Thyroid gland (tissue), 4 donors: ENCODE measurements around the gene THSD7B. TPM values are rescaled to one million over a fixed set of nuclear protein-coding genes. Genes with fewer than 3 reads are reported as not detected.
A peak's percentile ranks its signal among the peaks of the same experiment; 100 is the strongest.

ENCODE experiments used
- DNase-seq, 2 donors: peaks; one replicate each; pipeline ENCODE4 v3.0.0-alpha.2; 2019
- H3K27ac ChIP-seq, 3 donors: fragments of 200-600 bp; sonication (generic); 1 replicate in 2 of 3; 2 replicates in 1 of 3; pipeline ENCODE4 v1.5.1; 2016 to 2019; ENCODE audit warnings: mild to moderate bottlenecking in 1 of 3, moderate library complexity in 1 of 3
- H3K27me3 ChIP-seq: fragments of 200-600 bp; sonication (generic); one replicate; pipeline ENCODE4 v1.5.1; 2019
- H3K36me3 ChIP-seq, 2 donors: fragments of 200-600 bp; sonication (generic); one replicate each; pipeline ENCODE4 v1.5.1; 2016 to 2019
- H3K4me1 ChIP-seq, 2 donors: fragments of 200-600 bp; sonication (generic); one replicate each; pipeline ENCODE4 v1.5.1; 2017 to 2019
- H3K4me3 ChIP-seq, 3 donors: fragments of 200-600 bp; sonication (generic); replicated peaks in 1 of 3; 1 replicate in 2 of 3; 2 replicates in 1 of 3; pipeline ENCODE4 v1.5.1; 2016; ENCODE audit warnings: mild to moderate bottlenecking in 1 of 3
- H3K9me3 ChIP-seq: fragments of 200-600 bp; sonication (generic); one replicate; pipeline ENCODE4 v1.5.1; 2017
- POLR2A ChIP-seq, 2 donors: fragments of 450-650 bp; IDR thresholded peaks; one replicate each; pipeline ENCODE4 v1.6.1; 2017; ENCODE audit warnings: antibody characterized with exemption in 2 of 2, mild to moderate bottlenecking in 2 of 2, moderate library complexity in 1 of 2
- WGBS, 2 donors: methylation state at CpG; one replicate each; pipeline ENCODE4 v1.1.5; 2017; 5-methylcytosine and 5-hydroxymethylcytosine counted together
- intact Hi-C: fragments of 100-400 bp; cut with DNase I; formaldehyde crosslinking; loops from one replicate; pipeline ENCODE4 v1.15.1; 2023
- total RNA-seq, 4 donors: library from RNA; depleted of rRNA; stranded (reverse); fragments of >200 nt; gene quantifications; one replicate each; pipeline ENCODE4 v1.2.3, GENCODE V29; 2016
- TF ChIP-seq, protein P1 (sequence below), 6 experiments: fragments of 200-600 bp in 3 of 6; fragments of 450-650 bp in 3 of 6; sonication (generic) in 3 of 6; IDR thresholded peaks; one replicate each; pipeline ENCODE4 v1.5.1; 2016 to 2019; ENCODE audit warnings: antibody characterized with exemption in 6 of 6, mild to moderate bottlenecking in 2 of 6, inconsistent platforms in 1 of 6, moderate library complexity in 1 of 6

The THSD7B gene
- total RNA-seq, 4 donors from 2014 or later = 0.29 to 1.2 (median 0.92) TPM

DNA sequence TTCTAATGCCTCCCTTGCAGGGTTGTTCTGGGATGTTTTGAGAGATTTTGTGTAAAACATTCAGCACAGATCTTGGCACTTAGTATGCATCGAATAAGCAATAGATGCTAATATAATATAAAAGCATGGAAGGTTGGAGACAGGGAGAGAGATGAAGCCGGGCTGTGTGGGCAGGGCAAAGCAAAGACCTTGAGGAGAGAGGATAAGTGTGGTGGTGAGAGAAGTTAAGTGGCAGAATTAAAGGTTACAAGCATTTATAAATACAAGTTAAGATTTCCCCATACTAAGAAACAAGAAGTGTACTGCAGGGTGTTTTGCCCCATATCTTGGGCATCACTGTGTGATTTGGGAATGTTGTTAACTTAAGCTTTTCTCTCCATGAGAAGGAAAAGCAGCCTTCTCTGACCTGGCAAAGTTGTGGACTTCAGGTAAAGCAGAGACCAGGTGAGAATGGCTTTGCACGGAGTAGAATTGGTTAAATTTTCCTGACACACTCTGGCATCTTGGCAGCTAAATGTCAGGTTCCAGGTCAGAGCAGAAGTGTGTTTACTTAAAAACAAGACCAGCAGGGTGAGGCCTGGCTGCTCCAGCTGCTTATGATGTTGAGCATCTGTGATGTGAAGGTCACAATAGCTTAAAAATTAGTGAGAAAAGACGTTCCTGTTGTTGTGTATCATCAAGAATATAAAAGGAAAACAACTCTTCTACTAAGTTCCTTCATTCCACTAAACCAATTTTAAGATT, 910.4 kb downstream of the THSD7B start:
- H3K4me1 ChIP-seq = no peaks in the 10 kb centered on the region
- H3K27me3 ChIP-seq = no peaks in the 10 kb centered on the region
- no peak overlapping the region for H3K27ac ChIP-seq
- H3K36me3 ChIP-seq = no peaks in the 10 kb centered on the region
- H3K9me3 ChIP-seq = no peaks in the 10 kb centered on the region
- no peak overlapping the region for H3K4me3 ChIP-seq
- intact Hi-C loops = no loop called here
- TF ChIP-seq POLR2A (IDR thresholded peaks at IDR 0.05) = no peak
- TF ChIP-seq, protein P1, sequence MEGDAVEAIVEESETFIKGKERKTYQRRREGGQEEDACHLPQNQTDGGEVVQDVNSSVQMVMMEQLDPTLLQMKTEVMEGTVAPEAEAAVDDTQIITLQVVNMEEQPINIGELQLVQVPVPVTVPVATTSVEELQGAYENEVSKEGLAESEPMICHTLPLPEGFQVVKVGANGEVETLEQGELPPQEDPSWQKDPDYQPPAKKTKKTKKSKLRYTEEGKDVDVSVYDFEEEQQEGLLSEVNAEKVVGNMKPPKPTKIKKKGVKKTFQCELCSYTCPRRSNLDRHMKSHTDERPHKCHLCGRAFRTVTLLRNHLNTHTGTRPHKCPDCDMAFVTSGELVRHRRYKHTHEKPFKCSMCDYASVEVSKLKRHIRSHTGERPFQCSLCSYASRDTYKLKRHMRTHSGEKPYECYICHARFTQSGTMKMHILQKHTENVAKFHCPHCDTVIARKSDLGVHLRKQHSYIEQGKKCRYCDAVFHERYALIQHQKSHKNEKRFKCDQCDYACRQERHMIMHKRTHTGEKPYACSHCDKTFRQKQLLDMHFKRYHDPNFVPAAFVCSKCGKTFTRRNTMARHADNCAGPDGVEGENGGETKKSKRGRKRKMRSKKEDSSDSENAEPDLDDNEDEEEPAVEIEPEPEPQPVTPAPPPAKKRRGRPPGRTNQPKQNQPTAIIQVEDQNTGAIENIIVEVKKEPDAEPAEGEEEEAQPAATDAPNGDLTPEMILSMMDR (IDR thresholded peaks at IDR 0.05) = no peak
- WGBS, 2 donors = 37 to 44% methylated on average over 4 of the region's 4 CpGs
- DNase-seq = peak in 1 of 2 donors; percentile 5

DNA sequence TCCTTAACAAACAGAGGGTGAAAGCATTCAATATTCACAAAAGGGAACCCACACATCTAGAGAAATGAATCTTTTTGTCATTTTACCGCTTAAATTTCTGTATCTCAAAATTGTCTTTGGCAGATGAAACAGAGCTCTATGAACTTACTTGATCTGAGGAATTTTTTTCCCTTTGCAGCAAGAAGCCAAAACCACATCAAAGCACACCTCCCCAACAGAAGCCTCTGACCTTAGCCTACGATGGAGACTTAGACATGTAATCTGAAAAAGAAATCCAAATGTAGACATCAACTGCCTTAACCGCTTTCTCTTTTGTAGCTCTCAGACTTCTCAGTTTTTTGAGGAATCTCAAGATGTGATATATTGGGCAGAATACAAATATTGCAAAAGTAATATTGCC, 911.0 kb downstream of the THSD7B start:
- WGBS, 2 donors = 74 to 81% methylated on average over 3 of the region's 3 CpGs
- intact Hi-C loops = no loop called here

DNA sequence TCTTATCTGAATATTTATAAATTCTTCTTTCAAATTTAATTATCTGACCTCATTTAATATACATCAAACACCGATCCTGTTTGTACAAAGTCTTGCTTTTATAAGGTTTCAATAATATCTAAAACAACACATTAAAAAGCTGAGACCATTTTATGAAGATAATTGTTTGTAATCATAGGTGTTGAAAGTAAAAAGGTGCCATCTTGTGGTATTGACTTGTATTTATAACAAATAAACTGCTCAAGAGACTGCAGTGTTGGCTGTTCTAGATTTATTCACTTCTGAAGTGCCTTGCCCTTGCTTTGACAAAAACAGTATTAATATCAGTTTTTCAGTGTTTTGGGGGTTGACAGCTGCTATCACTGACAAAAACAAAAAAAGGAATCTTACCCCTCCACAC, 912.1 kb downstream of the THSD7B start:
- TF ChIP-seq, protein P1 (IDR thresholded peaks at IDR 0.05) = no peak
- TF ChIP-seq POLR2A (IDR thresholded peaks at IDR 0.05) = no peak
- H3K4me1 ChIP-seq = no peaks in the 10 kb centered on the region
- H3K9me3 ChIP-seq = no peaks in the 10 kb centered on the region
- intact Hi-C loops = no loop called here
- H3K27me3 ChIP-seq = no peaks in the 10 kb centered on the region
- H3K4me3 ChIP-seq = no peak overlapping the region
- no peak overlapping the region for H3K27ac ChIP-seq
- WGBS, 2 donors = 84 to 88% methylated on average over 1 of the region's 1 CpG
- H3K36me3 ChIP-seq = no peaks in the 10 kb centered on the region
- no peak for DNase-seq

More for the DNA sequence above, 911.0 kb downstream of the THSD7B start:
- Histone ChIP-seq H3K9me3 (no peaks in the 10 kb centered on the region), H3K36me3 (no peaks in the 10 kb centered on the region), H3K4me3 (no peak overlapping the region), H3K4me1 (no peaks in the 10 kb centered on the region), H3K27ac (no peak overlapping the region), H3K27me3 (no peaks in the 10 kb centered on the region)
- DNase-seq = no peak
- no peak for TF ChIP-seq POLR2A (IDR thresholded peaks at IDR 0.05)
- TF ChIP-seq, protein P1 (IDR thresholded peaks at IDR 0.05) = no peak

DNA sequence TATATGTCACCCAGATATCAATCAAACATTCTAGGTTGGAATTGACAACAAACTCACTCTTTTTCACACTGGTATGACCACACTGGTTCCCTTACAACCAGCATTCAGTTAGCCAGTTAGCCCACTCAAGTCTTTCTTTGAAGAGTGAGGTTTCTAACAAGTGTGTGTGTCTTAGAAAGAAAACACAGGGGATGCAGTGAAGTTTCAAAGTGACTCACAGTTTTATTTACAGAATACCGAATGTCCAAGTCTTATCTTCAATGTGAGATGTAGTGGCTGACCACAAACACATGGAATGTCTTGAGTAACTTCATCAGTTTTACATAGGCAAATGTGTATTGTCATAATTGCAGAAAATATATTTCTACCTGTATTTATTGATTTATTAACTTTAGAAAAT, 924.2 kb downstream of the THSD7B start:
- Histone ChIP-seq H3K4me1 (no peaks in the 10 kb centered on the region), H3K27ac (no peak overlapping the region), H3K9me3 (no peaks in the 10 kb centered on the region), H3K4me3 (no peak overlapping the region), H3K27me3 (no peaks in the 10 kb centered on the region), H3K36me3 (no peaks in the 10 kb centered on the region)
- no peak for DNase-seq
- intact Hi-C loops = no loop called here
- 35 to 91% methylated on average over 1 of the region's 1 CpG for WGBS, 2 donors
- TF ChIP-seq POLR2A (IDR thresholded peaks at IDR 0.05) = no peak
- TF ChIP-seq, protein P1 (IDR thresholded peaks at IDR 0.05) = no peak

DNA sequence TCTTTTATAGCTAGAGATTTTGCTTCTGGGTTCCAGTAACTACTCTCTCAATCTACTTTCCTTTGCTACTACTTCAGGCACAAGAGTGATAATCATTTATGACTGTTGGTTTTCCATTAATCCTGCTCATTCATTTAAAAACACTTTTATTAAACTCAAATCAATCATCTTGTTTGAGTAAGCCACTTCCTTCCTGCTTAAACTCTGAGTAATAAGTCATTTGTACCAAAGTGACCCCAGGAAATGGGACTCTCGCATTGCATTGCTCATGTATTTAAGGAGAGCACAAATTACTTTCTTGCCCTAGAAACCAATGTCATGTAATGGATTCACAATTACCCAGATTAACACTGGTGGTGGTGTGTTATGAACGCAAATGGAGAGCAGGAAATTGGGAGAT, 928.2 kb downstream of the THSD7B start:
- no peaks in the 10 kb centered on the region for H3K9me3 ChIP-seq
- H3K36me3 ChIP-seq = no peaks in the 10 kb centered on the region
- no peaks in the 10 kb centered on the region for H3K27me3 ChIP-seq
- DNase-seq = no peak
- no peak for TF ChIP-seq POLR2A (IDR thresholded peaks at IDR 0.05)
- TF ChIP-seq, protein P1 (IDR thresholded peaks at IDR 0.05) = no peak
- intact Hi-C loops = no loop called here
- no peaks in the 10 kb centered on the region for H3K4me1 ChIP-seq
- no peak overlapping the region for H3K27ac ChIP-seq
- WGBS, 2 donors = 29 to 39% methylated on average over 2 of the region's 2 CpGs
- no peak overlapping the region for H3K4me3 ChIP-seq
